ENCODE data around the gene GLG1. TPM values are rescaled to one million over a fixed set of nuclear protein-coding genes. Genes with fewer than 3 reads are reported as not detected.

GLG1 gene
- polyA plus RNA-seq, 2 of the 4 experiments (the other 2 are of a cell fraction): 51.9 to 90.6 TPM

DNA sequence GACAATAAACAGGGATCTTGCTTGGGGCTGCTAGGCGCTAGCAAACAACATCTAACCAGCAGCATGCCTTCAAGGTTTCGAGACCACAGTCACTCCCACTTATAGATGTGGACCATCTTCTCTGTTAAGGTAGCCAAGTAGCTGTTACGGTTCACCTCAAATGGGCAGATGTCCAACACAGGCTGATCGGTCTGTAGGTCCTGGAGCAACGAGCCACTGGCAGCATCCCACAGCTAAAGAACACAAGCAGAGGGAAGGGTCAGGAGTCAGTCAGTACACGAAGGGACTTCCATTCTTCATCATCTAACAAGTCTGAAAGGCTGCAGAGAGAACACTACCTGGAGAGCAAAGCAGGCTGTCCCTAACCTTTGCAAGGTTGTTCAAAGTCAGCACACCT is 16.9 kb upstream of the GLG1 start (continued):
- TF ChIP-seq ZC3H11A (IDR thresholded peaks at IDR 0.05): no peak
- no peak for TF ChIP-seq BCL3 (IDR thresholded peaks at IDR 0.05)
- TF ChIP-seq GATA3 (IDR thresholded peaks at IDR 0.05; ENCODE audit: borderline replicate concordance): no peak
- no peak for TF ChIP-seq RCOR1 (IDR thresholded peaks at IDR 0.05; ENCODE audit: low read depth, low read length)
- TF ChIP-seq, protein P1, sequence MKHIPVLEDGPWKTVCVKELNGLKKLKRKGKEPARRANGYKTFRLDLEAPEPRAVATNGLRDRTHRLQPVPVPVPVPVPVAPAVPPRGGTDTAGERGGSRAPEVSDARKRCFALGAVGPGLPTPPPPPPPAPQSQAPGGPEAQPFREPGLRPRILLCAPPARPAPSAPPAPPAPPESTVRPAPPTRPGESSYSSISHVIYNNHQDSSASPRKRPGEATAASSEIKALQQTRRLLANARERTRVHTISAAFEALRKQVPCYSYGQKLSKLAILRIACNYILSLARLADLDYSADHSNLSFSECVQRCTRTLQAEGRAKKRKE (CRISPR knock-in tag; IDR thresholded peaks at IDR 0.05; ENCODE audit: low read depth): no peak

GRCh38 chr16:74623214-74623838 is 16.4 kb upstream of the GLG1 start:
- H3K27ac ChIP-seq: no peak overlapping the region
- DNase-seq (ENCODE audit: low read depth in 1 of 2, low spot score in 1 of 2) (peak; percentile 57 to 68), ATAC-seq (peak; percentile 69 to 75; a peak in 5 of 6 replicates), FAIRE-seq (no peak)
- no peak overlapping the region for H3K4me3 ChIP-seq
- WGBS (ENCODE audit: missing lambda C conversion rate): 30% methylated on average over 4 of the region's 4 CpGs
- ChIA-PET POLR2A (interaction anchor here (1.1 to 1.5 kb wide), 2 partner anchors 16 to 314 kb away, joined by 3 to 5 read pairs; partner anchors contain the start of gene GLG1), CTCF (interaction anchor here (0.6 to 4.7 kb wide), 28 partner anchors 11 to 318 kb away, joined by 3 to 31 read pairs (median 4); partner anchors contain the start of genes GLG1 and RFWD3)
- no peaks in the 10 kb centered on the region for H3K9me3 ChIP-seq
- H3K4me1 ChIP-seq: no peaks in the 10 kb centered on the region
- TF ChIP-seq RAD21 (conservative IDR thresholded peaks at IDR 0.05 in 1 of 2, IDR thresholded peaks at IDR 0.05 in 1 of 2) (peak; percentile 61 to 72), BHLHE40 (IDR thresholded peaks at IDR 0.05; ENCODE audit: low read depth, low read length) (no peak), ZSCAN20 (CRISPR knock-in tag; IDR thresholded peaks at IDR 0.05) (no peak), PHF8 (IDR thresholded peaks at IDR 0.05; ENCODE audit: borderline replicate concordance, low read depth) (no peak), EP300 (IDR thresholded peaks at IDR 0.05) (no peak), SMC3 (IDR thresholded peaks at IDR 0.05) (peak; percentile 64), CTCF (IDR thresholded peaks at IDR 0.05) (peak; percentile 79)
- H3K4me2 ChIP-seq: no peak overlapping the region

- FAIRE-seq: no peak
- 93% methylated on average over 4 of the region's 4 CpGs for WGBS (ENCODE audit: missing lambda C conversion rate)
- no peak overlapping the region for H3K4me2 ChIP-seq
- no peak overlapping the region for H3K27ac ChIP-seq
- no peaks in the 10 kb centered on the region for H3K9me3 ChIP-seq
- ChIA-PET POLR2A (interaction anchor here (1.5 kb wide), 1 partner anchor 15 kb away, joined by 5 read pairs; the partner anchor contains the start of gene GLG1), CTCF (interaction anchor here (1.0 to 4.7 kb wide), 12 partner anchors 10 to 314 kb away, joined by 3 to 31 read pairs (median 4); no protein-coding TSS in a partner anchor)
- no peak for TF ChIP-seq CTCF (IDR thresholded peaks at IDR 0.05)
- no peak for TF ChIP-seq ESRRA (IDR thresholded peaks at IDR 0.05; ENCODE audit: borderline replicate concordance, low read length)
- no peak for TF ChIP-seq ELK1 (IDR thresholded peaks at IDR 0.05; ENCODE audit: low read depth, low read length)
- no peak for TF ChIP-seq HOXB13 (CRISPR knock-in tag; IDR thresholded peaks at IDR 0.05; ENCODE audit: low read depth)
- no peak for TF ChIP-seq E2F6 (IDR thresholded peaks at IDR 0.05; ENCODE audit: borderline replicate concordance, low read depth)
- TF ChIP-seq, protein P2, sequence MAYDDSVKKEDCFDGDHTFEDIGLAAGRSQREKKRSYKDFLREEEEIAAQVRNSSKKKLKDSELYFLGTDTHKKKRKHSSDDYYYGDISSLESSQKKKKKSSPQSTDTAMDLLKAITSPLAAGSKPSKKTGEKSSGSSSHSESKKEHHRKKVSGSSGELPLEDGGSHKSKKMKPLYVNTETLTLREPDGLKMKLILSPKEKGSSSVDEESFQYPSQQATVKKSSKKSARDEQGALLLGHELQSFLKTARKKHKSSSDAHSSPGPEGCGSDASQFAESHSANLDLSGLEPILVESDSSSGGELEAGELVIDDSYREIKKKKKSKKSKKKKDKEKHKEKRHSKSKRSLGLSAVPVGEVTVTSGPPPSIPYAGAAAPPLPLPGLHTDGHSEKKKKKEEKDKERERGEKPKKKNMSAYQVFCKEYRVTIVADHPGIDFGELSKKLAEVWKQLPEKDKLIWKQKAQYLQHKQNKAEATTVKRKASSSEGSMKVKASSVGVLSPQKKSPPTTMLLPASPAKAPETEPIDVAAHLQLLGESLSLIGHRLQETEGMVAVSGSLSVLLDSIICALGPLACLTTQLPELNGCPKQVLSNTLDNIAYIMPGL (CRISPR knock-in tag; IDR thresholded peaks at IDR 0.05; ENCODE audit: borderline replicate concordance): no peak
- no peak for TF ChIP-seq POLR2A (IDR thresholded peaks at IDR 0.05; ENCODE audit: low read length)
- no peak for TF ChIP-seq USF2 (IDR thresholded peaks at IDR 0.05)
- TF ChIP-seq ZSCAN20 (CRISPR knock-in tag; IDR thresholded peaks at IDR 0.05): no peak
- no peak for TF ChIP-seq HEYL (CRISPR knock-in tag; IDR thresholded peaks at IDR 0.05)
- DNase-seq (ENCODE audit: low read depth in 1 of 2, low spot score in 1 of 2): no peak
- no peak overlapping the region for H3K4me3 ChIP-seq
- ATAC-seq: no peak
- H3K4me1 ChIP-seq: no peaks in the 10 kb centered on the region
Observed at GRCh38 chr16:74622005-74622404, 15.1 kb upstream of the GLG1 start.

Measured in A549 (cell line).